ENCODE data around the gene RXFP1.

The RXFP1 gene

DNA sequence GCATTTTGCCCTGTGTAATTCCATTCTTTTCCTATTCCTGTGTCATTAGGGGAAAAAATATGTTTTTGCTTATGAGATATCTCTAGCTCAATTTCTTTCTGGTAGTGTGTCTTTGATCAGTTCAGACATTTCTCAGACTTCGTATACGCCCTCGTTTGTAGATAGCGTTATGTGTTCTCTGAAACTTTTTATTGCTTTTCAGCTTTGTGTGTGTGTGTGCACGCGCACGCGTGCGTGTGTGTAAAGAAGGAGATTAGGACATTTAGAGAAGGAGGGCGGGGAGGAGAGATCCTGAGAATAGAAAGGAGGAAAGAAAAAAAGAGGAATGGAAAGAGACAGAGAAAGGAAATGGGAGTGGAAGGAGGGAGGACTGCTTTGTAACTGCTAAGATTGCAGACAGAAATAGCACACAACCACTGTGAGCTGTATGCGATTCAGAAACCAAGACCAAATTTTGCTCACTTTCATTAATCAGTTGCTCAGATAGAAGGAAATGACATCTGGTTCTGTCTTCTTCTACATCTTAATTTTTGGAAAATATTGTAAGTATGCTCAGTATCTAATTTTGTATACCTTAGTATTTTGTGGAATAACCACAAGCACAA, at the start of gene RXFP1:
Gene RXFP1 (plus strand): TSS at position 399 of the 605 bp plus-strand sequence. CDS start 95 bp downstream, at position 494.
- no peak for DNase-seq (ENCODE audit: low read depth in 1 of 2, low spot score in 1 of 2)

GRCh38 chr4:158481811-158482210, 39.9 kb upstream of the RXFP1 start:
- no peak for DNase-seq (ENCODE audit: low read depth in 1 of 2, low spot score in 1 of 2)

GRCh38 chr4:158484173-158484885, 37.4 kb upstream of the RXFP1 start:
- no peak for DNase-seq (ENCODE audit: low read depth in 1 of 2, low spot score in 1 of 2)

DNA sequence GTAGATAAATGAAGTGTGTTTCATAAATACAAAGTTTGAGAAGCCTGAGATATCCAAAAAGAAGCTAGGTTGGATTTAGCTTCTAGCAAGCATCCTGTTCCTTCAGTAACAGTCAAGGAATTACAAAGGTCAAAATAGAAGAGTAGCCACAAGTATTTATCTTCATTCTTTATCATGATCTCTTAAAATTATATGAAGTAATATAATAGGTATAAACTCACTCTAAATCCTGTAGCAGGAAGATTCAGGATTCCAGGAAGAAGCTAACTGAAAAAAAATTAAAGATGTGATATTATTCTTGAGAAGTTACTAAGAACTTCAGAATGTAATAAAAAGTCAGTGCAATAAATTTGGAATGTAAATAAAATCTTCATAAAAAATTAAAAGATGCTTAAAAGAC, 31.1 kb upstream of the RXFP1 start:
- DNase-seq (ENCODE audit: low read depth in 1 of 2, low spot score in 1 of 2) = no peak

DNA sequence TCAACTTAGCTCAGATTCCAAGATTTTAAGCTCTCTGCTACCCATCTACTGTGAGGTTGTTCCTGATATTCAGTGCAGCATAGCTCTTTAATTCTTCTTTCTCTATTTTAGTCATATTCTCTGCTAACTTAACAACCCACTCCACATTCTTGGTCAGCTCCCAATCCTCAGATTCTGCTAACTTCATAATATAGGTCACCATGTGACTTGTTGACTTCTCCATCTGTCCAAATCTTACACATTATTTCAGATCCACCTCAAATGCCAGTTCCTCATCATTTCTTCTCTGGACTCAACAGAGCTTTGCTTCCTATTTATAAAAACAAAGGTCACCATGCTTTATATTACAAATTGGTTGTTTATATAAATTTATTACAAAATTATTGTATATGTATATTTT, 29.3 kb upstream of the RXFP1 start:
- no peak for DNase-seq (ENCODE audit: low read depth in 1 of 2, low spot score in 1 of 2)

DNA sequence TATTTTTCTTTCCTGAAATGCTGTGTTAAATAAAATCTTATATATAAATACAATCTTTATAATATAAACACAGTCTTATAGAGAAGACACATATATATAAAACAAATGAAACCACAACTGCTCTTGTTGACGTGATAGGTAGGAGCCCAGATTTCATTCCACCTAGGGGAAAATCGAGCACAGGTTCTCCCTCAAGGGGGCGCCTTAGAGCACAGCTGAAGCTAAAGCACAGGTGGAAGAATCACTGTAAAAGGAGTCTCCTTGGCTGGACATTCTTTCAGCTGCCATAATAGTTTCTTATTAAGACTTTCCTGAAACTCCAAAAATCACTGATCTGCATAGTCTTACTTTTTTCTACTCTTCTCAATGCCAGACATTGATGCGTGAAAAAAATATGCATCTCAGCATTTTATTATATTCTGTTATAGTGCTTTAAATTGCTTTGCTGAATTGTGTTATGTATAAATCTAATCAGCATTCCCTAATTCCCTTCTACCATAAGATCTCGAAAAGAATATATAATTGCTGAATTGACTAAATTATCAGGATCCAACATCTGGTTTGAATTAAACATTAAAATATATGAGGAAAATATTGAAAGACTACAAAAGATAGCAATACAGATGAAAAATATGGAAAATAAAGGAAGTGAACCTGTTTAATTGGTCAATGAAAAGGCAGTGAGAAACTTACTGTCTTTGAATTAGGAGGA, 25.5 kb upstream of the RXFP1 start:
- no peak for DNase-seq (ENCODE audit: low read depth in 1 of 2, low spot score in 1 of 2)

- no peak for DNase-seq (ENCODE audit: low read depth in 1 of 2, low spot score in 1 of 2)
Observed at GRCh38 chr4:158500054-158500453, 21.6 kb upstream of the RXFP1 start.

- DNase-seq (ENCODE audit: low read depth in 1 of 2, low spot score in 1 of 2) = no peak
Observed at GRCh38 chr4:158513256-158513655, 8.4 kb upstream of the RXFP1 start.

DNA sequence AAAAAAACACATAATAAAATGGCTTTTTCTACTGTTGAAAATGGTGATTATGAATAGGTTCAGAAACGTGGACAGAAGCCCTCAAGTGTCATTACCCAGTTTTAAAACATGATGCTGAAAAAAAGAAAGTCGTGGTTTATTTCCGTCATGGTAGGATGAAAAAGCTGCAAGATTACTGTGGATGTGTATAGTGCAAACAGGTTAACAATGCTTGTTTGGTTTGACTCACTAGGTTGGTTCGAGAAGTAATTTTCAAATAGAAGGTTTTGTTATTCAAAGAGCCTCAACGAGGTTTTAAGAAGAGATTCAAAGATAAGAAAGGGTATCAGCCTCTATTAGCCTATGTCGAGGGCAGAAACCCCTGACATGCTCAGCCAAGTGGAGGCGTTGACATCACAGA, 2.5 kb upstream of the RXFP1 start:
- no peak for DNase-seq (ENCODE audit: low read depth in 1 of 2, low spot score in 1 of 2)

DNA sequence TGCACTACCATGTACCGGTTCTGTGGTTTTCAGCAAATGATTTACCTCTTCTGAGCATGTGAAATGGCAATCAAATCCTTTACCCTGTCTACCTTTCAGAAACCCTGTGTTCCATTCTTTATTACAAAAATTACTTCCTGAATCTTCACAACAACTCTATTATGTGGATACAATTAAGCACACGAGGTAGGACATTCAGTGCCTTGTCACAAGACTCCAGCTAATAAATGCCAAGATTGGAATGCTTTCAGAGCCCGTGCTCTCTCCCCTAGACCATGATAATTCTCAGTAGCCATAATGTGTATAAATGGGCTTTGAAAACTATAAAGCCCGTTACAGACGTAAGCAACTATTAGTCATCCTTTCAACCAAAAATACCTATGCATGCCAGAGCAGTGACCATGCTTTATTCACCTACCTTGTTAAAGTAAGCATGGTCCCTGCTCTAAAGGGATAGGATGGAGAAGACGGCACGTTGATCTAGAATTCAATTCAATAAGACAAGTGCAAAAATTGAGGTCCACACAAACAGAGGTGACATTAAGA, 2.4 kb downstream of the RXFP1 start:
- DNase-seq (ENCODE audit: low read depth in 1 of 2, low spot score in 1 of 2) = no peak

DNA sequence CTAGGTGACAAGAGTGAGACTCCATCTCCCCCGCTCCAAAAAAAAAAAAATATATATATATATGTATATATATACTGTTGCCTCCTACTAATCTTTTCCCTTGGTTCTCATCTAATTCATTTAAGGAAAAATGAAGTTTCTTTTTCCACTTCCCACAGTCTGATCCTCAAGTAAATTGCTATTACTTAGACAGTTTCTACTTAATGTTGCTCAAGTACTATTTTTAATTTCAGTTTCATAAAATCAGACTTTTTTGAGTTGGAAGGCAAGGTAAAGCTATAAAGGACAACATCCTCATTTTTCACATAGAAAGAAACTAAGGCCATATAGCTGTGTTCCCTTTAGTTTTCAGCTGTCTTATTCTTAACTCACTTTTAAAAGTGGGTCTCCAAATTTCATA, 5.8 kb downstream of the RXFP1 start:
- DNase-seq (ENCODE audit: low read depth in 1 of 2, low spot score in 1 of 2) = no peak

- no peak for DNase-seq (ENCODE audit: low read depth in 1 of 2, low spot score in 1 of 2)
Observed at GRCh38 chr4:158529505-158529904, 7.8 kb downstream of the RXFP1 start.

DNA sequence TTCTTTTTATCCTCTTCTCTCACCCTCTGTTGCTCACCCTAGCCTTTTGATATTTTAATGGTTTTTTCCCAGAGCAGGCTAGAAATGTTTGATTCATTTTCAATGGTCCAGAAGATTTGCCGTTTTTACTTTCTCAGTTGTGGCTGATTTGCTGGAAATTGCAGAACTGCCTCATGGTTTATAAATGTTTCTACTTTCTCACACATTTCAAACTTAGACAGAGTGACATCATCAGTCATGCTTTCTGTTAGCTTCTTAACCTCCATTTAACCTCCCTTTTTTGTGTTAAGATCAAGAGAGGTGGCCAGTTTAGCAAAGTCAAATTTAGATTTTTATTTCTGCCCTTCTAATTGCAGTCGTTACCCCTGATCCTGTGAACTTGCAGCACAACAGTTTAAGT, 8.7 kb downstream of the RXFP1 start:
- no peak for DNase-seq (ENCODE audit: low read depth in 1 of 2, low spot score in 1 of 2)

- DNase-seq (ENCODE audit: low read depth in 1 of 2, low spot score in 1 of 2) = no peak
Observed at GRCh38 chr4:158530898-158531297, 9.2 kb downstream of the RXFP1 start.

- DNase-seq (ENCODE audit: low read depth in 1 of 2, low spot score in 1 of 2) = no peak
Observed at GRCh38 chr4:158532556-158533231, 11.0 kb downstream of the RXFP1 start.

DNA sequence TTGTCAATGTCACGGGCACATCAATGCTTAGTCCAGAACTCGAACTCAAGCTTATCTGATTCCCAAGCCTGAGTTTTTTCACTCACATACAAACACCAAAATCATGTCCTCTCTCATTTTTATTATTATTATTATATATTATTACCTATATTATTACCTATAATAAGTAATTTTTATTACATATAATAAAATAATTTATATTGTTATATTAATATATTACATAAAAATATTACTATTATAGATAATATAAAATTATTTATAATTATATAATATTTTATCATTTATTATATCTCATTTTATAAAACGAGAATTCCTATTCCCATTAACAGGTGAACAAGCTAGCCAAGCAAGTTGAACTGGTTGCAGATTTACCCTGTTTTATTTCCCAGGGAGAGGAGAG, 13.0 kb downstream of the RXFP1 start:
- no peak for DNase-seq (ENCODE audit: low read depth in 1 of 2, low spot score in 1 of 2)

DNA sequence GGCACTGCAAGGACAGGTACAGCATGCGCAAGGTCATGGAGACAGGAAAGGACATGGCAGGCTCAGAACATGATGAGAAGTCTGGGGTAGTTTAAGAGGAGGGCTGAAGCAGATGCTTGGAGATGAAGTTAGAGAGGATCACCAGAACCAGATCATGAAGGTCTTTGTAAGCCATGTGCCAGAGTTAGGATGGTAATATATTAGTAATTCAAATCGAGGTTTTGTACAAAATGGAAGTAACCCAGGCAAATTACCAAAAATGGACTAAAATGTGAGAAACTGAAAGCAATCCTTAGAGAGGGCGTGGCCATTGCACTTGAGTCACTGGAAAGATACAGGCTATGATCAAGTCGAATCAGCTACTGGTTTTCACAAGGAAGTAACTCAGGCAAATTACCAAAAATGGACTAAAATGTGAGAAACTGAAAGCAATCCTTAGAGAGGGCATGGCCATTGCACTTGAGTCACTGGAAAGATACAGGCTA, 13.5 kb downstream of the RXFP1 start:
- DNase-seq (ENCODE audit: low read depth in 1 of 2, low spot score in 1 of 2) = no peak

DNA sequence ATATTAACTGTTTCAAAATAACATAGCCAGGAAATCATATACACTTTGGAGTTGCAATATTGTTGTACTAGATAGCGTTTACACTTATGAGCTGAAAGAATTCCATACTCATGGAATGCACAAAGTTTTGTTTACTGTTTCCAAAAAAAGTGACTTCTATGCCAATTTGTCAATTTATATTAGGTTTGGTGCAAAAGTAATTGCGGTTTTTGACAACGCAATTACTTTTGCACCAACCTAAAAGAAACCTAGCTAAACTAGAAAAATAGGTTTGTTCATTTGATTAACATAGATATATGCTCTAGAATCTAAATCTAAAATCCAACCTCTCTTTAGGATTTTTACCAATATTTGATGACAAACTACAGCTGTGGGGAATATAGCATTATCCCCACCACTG, 15.2 kb downstream of the RXFP1 start:
- no peak for DNase-seq (ENCODE audit: low read depth in 1 of 2, low spot score in 1 of 2)

GRCh38 chr4:158538176-158538575, 16.5 kb downstream of the RXFP1 start:
- DNase-seq (ENCODE audit: low read depth in 1 of 2, low spot score in 1 of 2) = no peak

GRCh38 chr4:158538911-158539310, 17.2 kb downstream of the RXFP1 start:
- DNase-seq (ENCODE audit: low read depth in 1 of 2, low spot score in 1 of 2) = no peak

GRCh38 chr4:158540125-158540907, 18.6 kb downstream of the RXFP1 start:
- DNase-seq (ENCODE audit: low read depth in 1 of 2, low spot score in 1 of 2) = no peak

Measured in activated T-helper 1 cell treated with anti-CD3 and anti-CD28 coated beads, Interleukin-2, amount 50 U/mL, for 16 hours (primary cell).